ENCODE measurements around the gene OBSL1.
A peak's percentile ranks its signal among the peaks of the same experiment; 100 is the strongest.

- TF ChIP-seq CTCF (IDR thresholded peaks at IDR 0.05): 0 out of 2 replicates have a peak, but pooled peaks have one; percentile 8
- no peak for TF ChIP-seq ZFX (IDR thresholded peaks at IDR 0.05; ENCODE audit: borderline replicate concordance)
Observed at GRCh38 chr2:219619235-219619634, 47.9 kb upstream of the OBSL1 start.
